H9 (cell line): ENCODE measurements around the gene STX2. TPM values are rescaled to one million over a fixed set of nuclear protein-coding genes. Genes with fewer than 3 reads are reported as not detected.
"Not testable (repeated sequence)": the region's sequence is repeated elsewhere in the genome, so short reads cannot be mapped to it uniquely, and the experiment has no call there.

Experiments used
- DNase-seq: peaks from one replicate; pipeline ENCODE4 v3.0.0-alpha.2; 2017
- H2AFZ ChIP-seq: one replicate; pipeline ENCODE4 v1.6.1; 2013; ENCODE audit warnings: mild to moderate bottlenecking, low read length, control low read depth, moderate library complexity
- H2AK5ac ChIP-seq: 2 replicates; pipeline ENCODE4 v1.6.1; 2013; ENCODE audit warnings: low read length, control low read depth, mixed read lengths; ENCODE audit not compliant: insufficient read length
- H2BK120ac ChIP-seq: one replicate; pipeline ENCODE4 v1.6.1; 2013; ENCODE audit warnings: low read depth, mild to moderate bottlenecking, low read length, control low read depth, inconsistent platforms; ENCODE audit not compliant: poor library complexity, severe bottlenecking
- H2BK12ac ChIP-seq: 2 replicates; pipeline ENCODE4 v1.6.1; 2013; ENCODE audit warnings: low read length, control low read depth, mixed read lengths, low read depth; ENCODE audit not compliant: insufficient read length
- H2BK15ac ChIP-seq: 2 replicates; pipeline ENCODE4 v1.6.1; 2013; ENCODE audit warnings: low read depth, low read length, control low read depth
- H2BK20ac ChIP-seq: one replicate; pipeline ENCODE4 v1.6.1; 2013; ENCODE audit warnings: low read depth, mild to moderate bottlenecking, low read length, control low read depth, inconsistent platforms; ENCODE audit not compliant: poor library complexity, severe bottlenecking
- H2BK5ac ChIP-seq: 2 replicates; pipeline ENCODE4 v1.6.1; 2013; ENCODE audit warnings: low read length, control low read depth, mixed read lengths; ENCODE audit not compliant: insufficient read length
- H3K14ac ChIP-seq: 2 replicates; pipeline ENCODE4 v1.6.1; 2013; ENCODE audit warnings: low read length, control low read depth; ENCODE audit not compliant: insufficient read depth
- H3K18ac ChIP-seq: 2 replicates; pipeline ENCODE4 v1.6.1; 2013; ENCODE audit warnings: low read depth, mild to moderate bottlenecking, mixed read lengths, low read length, control low read depth; ENCODE audit not compliant: insufficient read length
- H3K23ac ChIP-seq: 2 replicates; pipeline ENCODE4 v1.6.1; 2013; ENCODE audit warnings: low read length, control low read depth, mixed read lengths, low read depth; ENCODE audit not compliant: insufficient read length
- H3K23me2 ChIP-seq: 2 replicates; pipeline ENCODE4 v1.6.1; 2013; ENCODE audit warnings: low read depth, mild to moderate bottlenecking, mixed read lengths, low read length, control low read depth; ENCODE audit not compliant: insufficient read length, poor library complexity, severe bottlenecking
- H3K27ac ChIP-seq: 2 replicates; pipeline ENCODE4 v1.5.1; 2013; ENCODE audit warnings: low read length, control low read depth, mixed read lengths, low read depth; ENCODE audit not compliant: insufficient read length
- H3K27me3 ChIP-seq: 2 replicates; pipeline ENCODE4 v1.6.1; 2013; ENCODE audit warnings: low read length, control low read depth, inconsistent platforms; ENCODE audit not compliant: insufficient read depth
- H3K4ac ChIP-seq: 2 replicates; pipeline ENCODE4 v1.6.1; 2013; ENCODE audit warnings: low read depth, mild to moderate bottlenecking, control low read depth, inconsistent platforms, low read length, moderate library complexity
- H3K4me1 ChIP-seq: 2 replicates; pipeline ENCODE4 v1.6.1; 2013; ENCODE audit warnings: low read length, control low read depth, inconsistent platforms; ENCODE audit not compliant: insufficient read depth
- H3K4me2 ChIP-seq: 2 replicates; pipeline ENCODE4 v1.6.1; 2013; ENCODE audit warnings: low read length, control low read depth, mixed read lengths; ENCODE audit not compliant: insufficient read length, insufficient read depth
- H3K56ac ChIP-seq: 2 replicates; pipeline ENCODE4 v1.6.1; 2013; ENCODE audit warnings: low read depth, mild to moderate bottlenecking, mixed read lengths, low read length, control low read depth; ENCODE audit not compliant: insufficient read length
- H3K79me1 ChIP-seq: 2 replicates; pipeline ENCODE4 v1.6.1; 2013; ENCODE audit warnings: low read depth, mild to moderate bottlenecking, moderate library complexity, low read length, control low read depth, inconsistent platforms; ENCODE audit not compliant: insufficient read depth, poor library complexity, severe bottlenecking
- H3K79me2 ChIP-seq: 2 replicates; pipeline ENCODE4 v1.6.1; 2013; ENCODE audit warnings: low read length, control low read depth, inconsistent platforms; ENCODE audit not compliant: insufficient read depth
- H3K9ac ChIP-seq: 2 replicates; pipeline ENCODE4 v1.6.1; 2013; ENCODE audit warnings: low read length, control low read depth, mixed read lengths; ENCODE audit not compliant: insufficient read length; ENCODE audit errors: extremely low read depth
- H3K9me3 ChIP-seq: one replicate; pipeline ENCODE4 v1.6.1; 2013; ENCODE audit warnings: low read depth, low read length, inconsistent platforms; ENCODE audit not compliant: control insufficient read depth
- H3T11ph ChIP-seq: one replicate; pipeline ENCODE4 v1.6.1; 2013; ENCODE audit warnings: mild to moderate bottlenecking, low read length, control low read depth, inconsistent platforms
- H4K20me1 ChIP-seq: one replicate; pipeline ENCODE4 v1.6.1; 2013; ENCODE audit not compliant: control insufficient read depth, insufficient read length, insufficient read depth
- H4K5ac ChIP-seq: 2 replicates; pipeline ENCODE4 v1.6.1; 2013; ENCODE audit warnings: low read depth, mild to moderate bottlenecking, mixed read lengths, low read length, control low read depth; ENCODE audit not compliant: insufficient read length
- H4K8ac ChIP-seq: replicated peaks from 2 replicates; pipeline ENCODE4 v1.6.1; 2013; ENCODE audit warnings: low read length, control low read depth, mixed read lengths, low read depth; ENCODE audit not compliant: insufficient read length
- H4K91ac ChIP-seq: 2 replicates; pipeline ENCODE4 v1.6.1; 2013; ENCODE audit warnings: low read depth, mild to moderate bottlenecking, moderate library complexity, mixed read lengths, low read length, control low read depth; ENCODE audit not compliant: insufficient read length
- H3K27ac Mint-ChIP-seq, 3 experiments: 2 replicates in 2 of 3; 3 replicates in 1 of 3; pipeline ENCODE4 v1.8.0; 2020 to 2021; ENCODE audit warnings: mixed read lengths in 3 of 3, mild to moderate bottlenecking in 1 of 3, moderate library complexity in 1 of 3
- H3K27me3 Mint-ChIP-seq: 2 replicates; pipeline ENCODE4 v1.8.0; 2021; ENCODE audit warnings: low read depth, mild to moderate bottlenecking, moderate library complexity, mixed read lengths
- H3K36me3 Mint-ChIP-seq, 3 experiments: 2 replicates in 2 of 3; 3 replicates in 1 of 3; pipeline ENCODE4 v1.8.0; 2020 to 2021; ENCODE audit warnings: low read depth in 3 of 3, mixed read lengths in 3 of 3; ENCODE audit not compliant: insufficient read depth in 1 of 3
- H3K4me1 Mint-ChIP-seq, 2 experiments: 2 replicates each; pipeline ENCODE4 v1.8.0; 2020; ENCODE audit warnings: mixed read lengths in 2 of 2
- H3K4me3 Mint-ChIP-seq, 2 experiments: 2 replicates in 1 of 2; 3 replicates in 1 of 2; pipeline ENCODE4 v1.8.0; 2020 to 2021; ENCODE audit warnings: mild to moderate bottlenecking in 2 of 2, mixed read lengths in 2 of 2, moderate library complexity in 1 of 2
- H3K9me3 Mint-ChIP-seq, 2 experiments: 2 replicates in 1 of 2; 3 replicates in 1 of 2; pipeline ENCODE4 v1.8.0; 2020; ENCODE audit warnings: mild to moderate bottlenecking in 2 of 2, mixed read lengths in 2 of 2, moderate library complexity in 1 of 2
- CTCF ChIP-seq: fragments of 200-600 bp; sonication (generic); conservative IDR thresholded peaks from 3 replicates; pipeline ENCODE4 v1.8.0; 2021; ENCODE audit warnings: antibody characterized with exemption, mild to moderate bottlenecking
- WGBS: extraction: QIAGEN DNeasy Blood & Tissue Kit; methylation state at CpG from one replicate; pipeline ENCODE4 v1.1.7; 2013; ENCODE audit warnings: missing lambda C conversion rate, low lambda C conversion rate, mixed read lengths; ENCODE audit not compliant: insufficient read length; ENCODE audit errors: extremely low coverage; 5-methylcytosine and 5-hydroxymethylcytosine counted together
- total RNA-seq: library from RNA; stranded (reverse); gene quantifications from 2 replicates; pipeline ENCODE4 v1.2.1, GENCODE V29; 2021

STX2 gene
- total RNA-seq, 1 experiment from 2014 or later: 19.4 TPM

GRCh38 chr12:130783110-130783715, 55.8 kb downstream of the STX2 start:
- Histone ChIP-seq H3K23ac (no peak overlapping the region), H2AFZ (no peak overlapping the region), H3K9me3 (no peaks in the 10 kb centered on the region), H3T11ph (no peak overlapping the region), H3K4me2 (no peak overlapping the region), H3K79me2 (no peaks in the 10 kb centered on the region), H3K79me1 (no peaks in the 10 kb centered on the region), H2AK5ac (no peak overlapping the region), H4K91ac (no peak overlapping the region), H2BK20ac (no peak overlapping the region), H2BK5ac (no peak overlapping the region), H3K27me3 (no peaks in the 10 kb centered on the region), H3K23me2 (peaks cover 2% of the 10 kb centered on the region), H3K14ac (no peak overlapping the region; the same call in 1 of the 2 replicates), H3K18ac (no peak overlapping the region), H3K27ac (no peak overlapping the region), H2BK120ac (no peak overlapping the region), H3K56ac (no peak overlapping the region), H3K4ac (no peak overlapping the region), H4K8ac (no peak overlapping the region), H2BK15ac (no peak overlapping the region), H3K4me1 (peaks cover 4% of the 10 kb centered on the region; the same call in 1 of the 2 replicates), H4K5ac (no peak overlapping the region), H2BK12ac (no peak overlapping the region), H3K9ac (no peak overlapping the region), H4K20me1 (no peaks in the 10 kb centered on the region)
- peak overlapping the region in 1 of 3 experiments; percentile 23; a peak in 3 of 7 replicates for H3K27ac Mint-ChIP-seq
- DNase-seq: peak; percentile 72
- peaks cover 7% of the 10 kb centered on the region in 2 experiments; a peak in 4 of 5 replicates for H3K9me3 Mint-ChIP-seq
- no peak for TF ChIP-seq CTCF
- peaks cover 15 to 22% (median 18%) of the 10 kb centered on the region in 3 experiments for H3K36me3 Mint-ChIP-seq
- H3K4me3 Mint-ChIP-seq: peak overlapping the region in 1 of 2 experiments; percentile 17; a peak in 2 of 5 replicates
- peaks cover 23% of the 10 kb centered on the region for H3K27me3 Mint-ChIP-seq
- WGBS: no CpG with 5 or more reads among the region's 18 CpGs
- peaks cover 29 to 34% of the 10 kb centered on the region in 2 experiments for H3K4me1 Mint-ChIP-seq

GRCh38 chr12:130782245-130782644, 56.8 kb downstream of the STX2 start:
- H3K4me1 Mint-ChIP-seq: peaks cover 20 to 25% of the 10 kb centered on the region in 2 experiments
- not testable (repeated sequence) for H3K79me1 ChIP-seq, H3T11ph ChIP-seq, H3K27ac Mint-ChIP-seq, H4K20me1 ChIP-seq, H4K5ac ChIP-seq, H3K23me2 ChIP-seq, H3K9me3 Mint-ChIP-seq, H3K18ac ChIP-seq, H3K4me1 ChIP-seq, H2BK15ac ChIP-seq, H3K27me3 ChIP-seq, H3K23ac ChIP-seq, H2BK20ac ChIP-seq, H3K9ac ChIP-seq, H2AK5ac ChIP-seq, H3K4me2 ChIP-seq, H3K27ac ChIP-seq, H3K4me3 Mint-ChIP-seq, H3K56ac ChIP-seq, H3K4ac ChIP-seq, H3K9me3 ChIP-seq, H4K91ac ChIP-seq, H2BK120ac ChIP-seq, DNase-seq, H2AFZ ChIP-seq, H3K79me2 ChIP-seq, H2BK5ac ChIP-seq, H4K8ac ChIP-seq, H2BK12ac ChIP-seq
- WGBS: no CpG with 5 or more reads among the region's 13 CpGs
- H3K14ac ChIP-seq: peak overlapping the region; percentile 9; the same call in 1 of the 2 replicates
- peaks cover 15 to 22% (median 18%) of the 10 kb centered on the region in 3 experiments for H3K36me3 Mint-ChIP-seq
- H3K27me3 Mint-ChIP-seq: peaks cover 33% of the 10 kb centered on the region
